ENCODE measurements around the gene FRAS1.

The FRAS1 gene

GRCh38 chr4:78190068-78190467 lies 132.9 kb downstream of the FRAS1 start:
- Mint-ChIP-seq H3K4me3 (no peak overlapping the region), H3K27me3 (ENCODE audit: low read depth) (no peaks in the 10 kb centered on the region), H3K9me3 (peaks cover 16% of the 10 kb centered on the region), H3K36me3 (ENCODE audit: low read depth) (peaks cover 40% of the 10 kb centered on the region), H3K27ac (peak overlapping the region in 2 of 3 experiments; percentile 6 to 68), H3K4me1 (peaks cover 28% of the 10 kb centered on the region)
- no peak for TF ChIP-seq CTCF (IDR thresholded peaks at IDR 0.05; ENCODE audit: unreplicated experiment in 3 of 3)

GRCh38 chr4:78190595-78190994 lies 133.5 kb downstream of the FRAS1 start:
- no peak for TF ChIP-seq CTCF (IDR thresholded peaks at IDR 0.05; ENCODE audit: unreplicated experiment in 3 of 3)
- Mint-ChIP-seq H3K4me1 (peaks cover 23% of the 10 kb centered on the region), H3K36me3 (ENCODE audit: low read depth) (peaks cover 43% of the 10 kb centered on the region), H3K4me3 (no peak overlapping the region), H3K9me3 (peaks cover 18% of the 10 kb centered on the region), H3K27me3 (ENCODE audit: low read depth) (no peaks in the 10 kb centered on the region), H3K27ac (peak overlapping the region in 1 of 3 experiments; percentile 68)

- H3K9me3 Mint-ChIP-seq, result peaks cover 20% of the 10 kb centered on the region
- no peak for TF ChIP-seq CTCF (IDR thresholded peaks at IDR 0.05; ENCODE audit: unreplicated experiment in 3 of 3)
- H3K27ac Mint-ChIP-seq, result peak overlapping the region in 2 of 3 experiments; percentile 44 to 69
- H3K4me3 Mint-ChIP-seq, result no peak overlapping the region
- no peaks in the 10 kb centered on the region for H3K27me3 Mint-ChIP-seq (ENCODE audit: low read depth)
- peaks cover 33% of the 10 kb centered on the region for H3K36me3 Mint-ChIP-seq (ENCODE audit: low read depth)
- peaks cover 21% of the 10 kb centered on the region for H3K4me1 Mint-ChIP-seq
These were observed 140.8 kb downstream of the FRAS1 start for GRCh38 chr4:78197947-78198346.

GRCh38 chr4:78199984-78200383 lies 142.9 kb downstream of the FRAS1 start:
- H3K9me3 Mint-ChIP-seq, result peaks cover 10% of the 10 kb centered on the region
- TF ChIP-seq CTCF (IDR thresholded peaks at IDR 0.05; ENCODE audit: unreplicated experiment in 3 of 3), result no peak
- H3K4me1 Mint-ChIP-seq, result peaks cover 26% of the 10 kb centered on the region
- peak overlapping the region in 1 of 3 experiments; percentile 0 for H3K27ac Mint-ChIP-seq
- peaks cover 19% of the 10 kb centered on the region for H3K36me3 Mint-ChIP-seq (ENCODE audit: low read depth)
- no peaks in the 10 kb centered on the region for H3K27me3 Mint-ChIP-seq (ENCODE audit: low read depth)
- no peak overlapping the region for H3K4me3 Mint-ChIP-seq

GRCh38 chr4:78200949-78201348 lies 143.8 kb downstream of the FRAS1 start:
- Mint-ChIP-seq H3K4me1 (peaks cover 34% of the 10 kb centered on the region), H3K36me3 (ENCODE audit: low read depth) (peaks cover 15% of the 10 kb centered on the region), H3K9me3 (peaks cover 6% of the 10 kb centered on the region), H3K27ac (no peak overlapping the region), H3K4me3 (no peak overlapping the region), H3K27me3 (ENCODE audit: low read depth) (no peaks in the 10 kb centered on the region)
- no peak for TF ChIP-seq CTCF (IDR thresholded peaks at IDR 0.05; ENCODE audit: unreplicated experiment in 3 of 3)

GRCh38 chr4:78204176-78204575 lies 147.1 kb downstream of the FRAS1 start:
- Mint-ChIP-seq H3K9me3 (no peaks in the 10 kb centered on the region), H3K27me3 (ENCODE audit: low read depth) (peaks cover 4% of the 10 kb centered on the region), H3K27ac (peak overlapping the region in 1 of 3 experiments; percentile 76), H3K4me1 (peaks cover 41% of the 10 kb centered on the region), H3K36me3 (ENCODE audit: low read depth) (peaks cover 6% of the 10 kb centered on the region), H3K4me3 (no peak overlapping the region)
- TF ChIP-seq CTCF (IDR thresholded peaks at IDR 0.05; ENCODE audit: unreplicated experiment in 3 of 3), result no peak

All from nephron (organoid).